Lower leg skin (tissue), 4 donors: ENCODE measurements around the gene KTI12. TPM values are rescaled to one million over a fixed set of nuclear protein-coding genes. Genes with fewer than 3 reads are reported as not detected.
A peak's percentile ranks its signal among the peaks of the same experiment; 100 is the strongest.

Experiments used
- DNase-seq, 2 donors: peaks; one replicate each; pipeline ENCODE4 v3.0.0-alpha.2; 2019; ENCODE audit warnings: low spot score in 2 of 2
- H3K4me3 ChIP-seq: fragments of 200-600 bp; sonication (generic); 2 replicates; pipeline ENCODE4 v1.5.1; 2017; ENCODE audit warnings: mild to moderate bottlenecking, low read depth; ENCODE audit not compliant: poor library complexity, severe bottlenecking
- POLR2A ChIP-seq, 2 donors: fragments of 450-650 bp; IDR thresholded peaks; one replicate each; pipeline ENCODE4 v1.6.1; 2016 to 2017; ENCODE audit warnings: antibody characterized with exemption in 2 of 2, mild to moderate bottlenecking in 1 of 2, moderate library complexity in 1 of 2
- WGBS, 2 donors: methylation state at CpG; one replicate each; pipeline ENCODE4 v1.1.5; 2018; 5-methylcytosine and 5-hydroxymethylcytosine counted together
- intact Hi-C: fragments of 100-400 bp; cut with DNase I; formaldehyde crosslinking; loops from one replicate; pipeline ENCODE4 v1.15.0; 2023; ENCODE audit warnings: low total_unique reads
- total RNA-seq, 4 donors: library from RNA; depleted of rRNA; stranded (reverse); fragments of >200 nt; gene quantifications; one replicate each; pipeline ENCODE4 v1.1.0, GENCODE V29; 2016
- TF ChIP-seq, protein P1 (sequence below), 3 donors: fragments of 450-650 bp; IDR thresholded peaks; one replicate each; pipeline ENCODE4 v1.5.1; 2016; ENCODE audit warnings: antibody characterized with exemption in 3 of 3, mild to moderate bottlenecking in 3 of 3, moderate library complexity in 2 of 3

Gene KTI12
- total RNA-seq, 4 donors from 2014 or later: 6.8 to 8.7 (median 7.1) TPM

DNA sequence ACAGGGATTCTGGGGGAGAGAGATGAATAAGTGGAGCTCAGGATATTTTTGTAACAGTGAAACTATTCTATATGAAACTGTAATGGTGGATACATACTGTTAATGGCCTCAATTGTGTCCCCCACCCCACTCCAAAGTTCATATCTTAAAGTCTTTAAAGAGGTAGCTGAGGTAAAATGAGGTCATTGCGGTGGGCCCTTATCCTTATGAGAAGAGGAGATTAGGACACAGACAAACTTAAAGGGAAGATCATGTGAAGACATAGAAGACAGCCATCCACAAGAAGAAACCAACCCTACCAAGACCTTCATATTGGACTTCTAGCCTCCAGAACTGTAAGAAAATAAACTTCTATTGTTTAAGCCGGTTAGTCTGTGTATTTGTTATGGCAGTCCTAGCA lies 11.6 kb upstream of the KTI12 start:
- TF ChIP-seq, protein P1, sequence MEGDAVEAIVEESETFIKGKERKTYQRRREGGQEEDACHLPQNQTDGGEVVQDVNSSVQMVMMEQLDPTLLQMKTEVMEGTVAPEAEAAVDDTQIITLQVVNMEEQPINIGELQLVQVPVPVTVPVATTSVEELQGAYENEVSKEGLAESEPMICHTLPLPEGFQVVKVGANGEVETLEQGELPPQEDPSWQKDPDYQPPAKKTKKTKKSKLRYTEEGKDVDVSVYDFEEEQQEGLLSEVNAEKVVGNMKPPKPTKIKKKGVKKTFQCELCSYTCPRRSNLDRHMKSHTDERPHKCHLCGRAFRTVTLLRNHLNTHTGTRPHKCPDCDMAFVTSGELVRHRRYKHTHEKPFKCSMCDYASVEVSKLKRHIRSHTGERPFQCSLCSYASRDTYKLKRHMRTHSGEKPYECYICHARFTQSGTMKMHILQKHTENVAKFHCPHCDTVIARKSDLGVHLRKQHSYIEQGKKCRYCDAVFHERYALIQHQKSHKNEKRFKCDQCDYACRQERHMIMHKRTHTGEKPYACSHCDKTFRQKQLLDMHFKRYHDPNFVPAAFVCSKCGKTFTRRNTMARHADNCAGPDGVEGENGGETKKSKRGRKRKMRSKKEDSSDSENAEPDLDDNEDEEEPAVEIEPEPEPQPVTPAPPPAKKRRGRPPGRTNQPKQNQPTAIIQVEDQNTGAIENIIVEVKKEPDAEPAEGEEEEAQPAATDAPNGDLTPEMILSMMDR (IDR thresholded peaks at IDR 0.05): no peak
- no peak for TF ChIP-seq POLR2A (IDR thresholded peaks at IDR 0.05)
- intact Hi-C loops: no loop called here
- no peak for DNase-seq
- H3K4me3 ChIP-seq: no peak overlapping the region
- WGBS, 2 donors: 94 to 99% methylated on average over 2 of the region's 2 CpGs

DNA sequence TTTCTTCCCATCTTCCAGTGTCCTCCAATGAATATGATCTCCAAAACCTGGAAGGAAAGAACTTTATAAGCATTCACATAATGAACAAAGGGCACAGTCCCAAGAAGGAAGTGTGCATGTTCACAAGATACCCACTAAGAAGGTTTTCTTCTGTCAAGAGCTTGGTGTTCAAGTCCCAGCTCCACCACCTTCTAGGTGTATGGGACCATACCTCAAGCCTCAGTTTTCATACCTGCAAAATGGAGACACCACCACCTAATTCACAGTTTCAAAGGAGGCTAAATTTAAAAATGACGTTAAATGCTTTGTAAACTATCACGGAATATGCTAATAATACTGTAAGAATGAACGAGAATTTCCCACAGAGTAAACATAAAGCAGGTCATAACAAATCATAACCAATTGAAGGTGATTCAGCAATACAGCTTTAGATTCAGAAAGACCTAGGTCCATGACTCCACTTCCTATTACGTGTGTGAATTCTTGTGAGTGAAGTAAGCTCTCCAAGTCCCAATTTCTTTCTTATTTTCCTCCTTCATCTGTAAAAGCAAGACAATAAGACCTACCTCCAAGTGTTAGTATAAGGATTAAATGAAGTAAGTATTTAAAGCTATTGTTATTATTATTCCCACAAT lies 8.1 kb upstream of the KTI12 start:
- TF ChIP-seq, protein P1 (IDR thresholded peaks at IDR 0.05): no peak
- no peak for TF ChIP-seq POLR2A (IDR thresholded peaks at IDR 0.05)
- H3K4me3 ChIP-seq: no peak overlapping the region
- no peak for DNase-seq
- WGBS, 2 donors: 95 to 98% methylated on average over 4 of the region's 4 CpGs
- intact Hi-C loops: no loop called here

DNA sequence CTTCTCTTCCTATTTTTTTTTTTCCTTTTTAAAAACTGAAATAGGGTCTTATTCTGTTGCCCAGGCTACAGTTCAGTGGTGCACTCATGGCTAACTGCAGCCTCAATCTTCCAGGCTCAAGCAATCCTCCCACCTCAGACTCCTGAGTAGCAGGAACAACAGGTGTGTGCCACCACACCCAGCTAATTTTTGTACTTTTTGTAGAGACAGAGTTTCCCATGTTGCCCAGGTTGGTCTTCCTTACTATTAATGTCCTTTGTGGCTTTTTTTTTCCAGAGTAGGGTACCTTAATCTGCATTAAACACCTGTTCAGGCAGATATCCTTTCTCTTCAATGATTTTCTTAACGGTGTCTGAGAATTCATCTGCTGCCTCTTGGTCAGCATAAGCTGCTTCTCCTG lies 4.3 kb upstream of the KTI12 start:
- H3K4me3 ChIP-seq: no peak overlapping the region
- intact Hi-C loops: no loop called here
- DNase-seq: no peak
- WGBS, 2 donors: 94 to 96% methylated on average over 1 of the region's 1 CpG
- TF ChIP-seq, protein P1 (IDR thresholded peaks at IDR 0.05): no peak
- no peak for TF ChIP-seq POLR2A (IDR thresholded peaks at IDR 0.05)

DNA sequence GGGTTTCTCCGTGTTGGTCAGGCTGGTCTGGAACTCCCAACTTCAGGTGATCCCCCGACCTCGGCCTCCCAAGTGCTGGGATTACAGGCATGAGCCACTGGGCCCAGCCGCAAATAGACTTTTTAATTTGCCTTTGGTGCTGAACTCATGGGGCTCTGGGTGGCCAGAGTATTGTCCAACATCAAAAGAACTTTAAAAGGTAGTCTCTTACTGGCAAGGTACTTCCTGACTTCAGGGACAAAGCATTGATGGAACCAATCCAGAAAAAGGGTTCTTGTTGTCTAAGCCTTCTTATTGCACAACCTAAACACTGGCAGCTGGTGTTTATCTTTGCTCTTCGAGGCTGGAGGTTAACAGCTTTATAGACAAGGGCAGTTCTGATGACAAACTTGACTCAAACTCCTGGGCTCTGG lies 3.8 kb upstream of the KTI12 start:
- TF ChIP-seq POLR2A (IDR thresholded peaks at IDR 0.05): no peak
- TF ChIP-seq, protein P1 (IDR thresholded peaks at IDR 0.05): no peak
- no peak overlapping the region for H3K4me3 ChIP-seq
- 82 to 86% methylated on average over 5 of the region's 5 CpGs for WGBS, 2 donors
- no peak for DNase-seq
- intact Hi-C loops: no loop called here

DNA sequence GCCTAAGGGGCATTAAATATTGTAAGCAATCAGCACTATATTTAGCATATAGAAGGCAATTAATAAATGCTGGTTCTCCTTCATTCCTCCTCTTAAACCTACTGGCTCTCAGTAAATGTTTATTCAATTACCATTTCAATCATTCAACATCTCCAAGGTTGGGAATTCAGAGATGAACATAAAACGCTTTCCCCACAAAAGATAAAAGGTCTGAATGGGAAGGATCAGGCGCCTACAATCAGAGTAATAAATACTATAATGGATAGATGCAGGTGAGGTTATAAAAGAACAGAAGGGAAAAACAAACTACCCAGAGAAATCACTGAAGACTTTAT lies 407 bp upstream of the KTI12 start:
- DNase-seq: no peak
- H3K4me3 ChIP-seq: no peak overlapping the region
- TF ChIP-seq, protein P1 (IDR thresholded peaks at IDR 0.05): no peak
- no peak for TF ChIP-seq POLR2A (IDR thresholded peaks at IDR 0.05)
- intact Hi-C loops: no loop called here
- 98 to 99% methylated on average over 2 of the region's 2 CpGs for whole genome bisulfite sequencing, 2 donors

DNA sequence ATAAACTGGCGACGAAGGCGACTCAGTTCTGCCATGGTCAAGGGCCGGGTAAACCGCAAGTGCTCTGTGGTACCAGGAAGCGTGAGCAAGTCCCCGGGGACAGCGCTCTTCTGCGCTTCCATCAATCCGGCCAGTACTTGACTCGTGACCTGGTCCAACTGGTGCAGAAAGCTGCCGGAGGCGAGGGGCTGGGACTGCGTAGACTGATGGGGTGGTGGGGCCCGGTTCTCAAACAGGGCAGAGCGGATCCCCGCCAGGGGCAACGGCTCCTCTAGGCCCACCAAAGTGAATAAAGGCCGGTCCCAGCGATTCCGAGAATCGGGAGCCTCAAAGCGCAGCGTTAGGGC lies 852 bp downstream of the KTI12 start:
- peak in 1 of 2 donors; percentile 19 for DNase-seq
- intact Hi-C loops: no loop called here
- WGBS, 2 donors: 8 to 24% methylated on average over 17 to 23 of the region's 24 CpGs
- no peak for TF ChIP-seq POLR2A (IDR thresholded peaks at IDR 0.05)
- TF ChIP-seq, protein P1 (IDR thresholded peaks at IDR 0.05): no peak
- peak overlapping the region; percentile 58 for H3K4me3 ChIP-seq
